AG10803 (cell line): ENCODE measurements around the gene COL4A4.

ENCODE experiments used
- DNase-seq: peaks from one replicate; pipeline ENCODE4 v3.0.0; 2010; ENCODE audit warnings: low read depth
- H3K4me3 ChIP-seq: 2 replicates; pipeline ENCODE4 v1.5.1; 2011; ENCODE audit warnings: mild to moderate bottlenecking, low read length, control low read depth
- TF ChIP-seq, protein P1 (sequence below): conservative IDR thresholded peaks from 2 replicates; pipeline ENCODE4 v1.5.1; 2011; ENCODE audit warnings: mild to moderate bottlenecking, low read length, control low read depth, inconsistent platforms

Gene COL4A4

GRCh38 chr2:227150222-227150936, 13.6 kb downstream of the COL4A4 start:
- H3K4me3 ChIP-seq: no peak overlapping the region
- no peak for DNase-seq
- TF ChIP-seq, protein P1, sequence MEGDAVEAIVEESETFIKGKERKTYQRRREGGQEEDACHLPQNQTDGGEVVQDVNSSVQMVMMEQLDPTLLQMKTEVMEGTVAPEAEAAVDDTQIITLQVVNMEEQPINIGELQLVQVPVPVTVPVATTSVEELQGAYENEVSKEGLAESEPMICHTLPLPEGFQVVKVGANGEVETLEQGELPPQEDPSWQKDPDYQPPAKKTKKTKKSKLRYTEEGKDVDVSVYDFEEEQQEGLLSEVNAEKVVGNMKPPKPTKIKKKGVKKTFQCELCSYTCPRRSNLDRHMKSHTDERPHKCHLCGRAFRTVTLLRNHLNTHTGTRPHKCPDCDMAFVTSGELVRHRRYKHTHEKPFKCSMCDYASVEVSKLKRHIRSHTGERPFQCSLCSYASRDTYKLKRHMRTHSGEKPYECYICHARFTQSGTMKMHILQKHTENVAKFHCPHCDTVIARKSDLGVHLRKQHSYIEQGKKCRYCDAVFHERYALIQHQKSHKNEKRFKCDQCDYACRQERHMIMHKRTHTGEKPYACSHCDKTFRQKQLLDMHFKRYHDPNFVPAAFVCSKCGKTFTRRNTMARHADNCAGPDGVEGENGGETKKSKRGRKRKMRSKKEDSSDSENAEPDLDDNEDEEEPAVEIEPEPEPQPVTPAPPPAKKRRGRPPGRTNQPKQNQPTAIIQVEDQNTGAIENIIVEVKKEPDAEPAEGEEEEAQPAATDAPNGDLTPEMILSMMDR: no peak

GRCh38 chr2:227148106-227148505, 15.9 kb downstream of the COL4A4 start:
- no peak overlapping the region for H3K4me3 ChIP-seq
- no peak for DNase-seq
- TF ChIP-seq, protein P1: no peak

GRCh38 chr2:227147023-227147422, 17.0 kb downstream of the COL4A4 start:
- peak; percentile 33 for DNase-seq
- no peak overlapping the region for H3K4me3 ChIP-seq
- TF ChIP-seq, protein P1: no peak

DNA sequence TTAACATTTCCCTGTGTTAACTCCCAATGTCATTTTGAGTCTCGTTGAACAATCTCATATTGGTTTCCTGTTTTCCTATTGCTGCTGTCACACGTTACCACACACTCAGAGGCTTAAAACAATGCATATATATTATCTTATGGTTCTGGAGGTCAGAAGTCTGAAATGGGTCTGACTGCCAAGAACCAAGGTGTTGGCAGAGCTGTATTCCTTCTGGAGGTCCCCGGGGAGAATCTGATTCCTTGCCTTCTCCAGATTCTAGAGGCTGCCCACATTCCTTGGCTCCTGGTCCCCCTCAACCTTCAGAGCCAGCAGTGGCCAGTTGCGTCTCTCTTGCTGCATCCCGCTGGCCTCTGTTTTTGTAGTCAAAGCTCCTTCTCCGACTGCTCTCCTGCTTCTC, 17.5 kb downstream of the COL4A4 start:
- DNase-seq: no peak
- TF ChIP-seq, protein P1: no peak
- H3K4me3 ChIP-seq: no peak overlapping the region

DNA sequence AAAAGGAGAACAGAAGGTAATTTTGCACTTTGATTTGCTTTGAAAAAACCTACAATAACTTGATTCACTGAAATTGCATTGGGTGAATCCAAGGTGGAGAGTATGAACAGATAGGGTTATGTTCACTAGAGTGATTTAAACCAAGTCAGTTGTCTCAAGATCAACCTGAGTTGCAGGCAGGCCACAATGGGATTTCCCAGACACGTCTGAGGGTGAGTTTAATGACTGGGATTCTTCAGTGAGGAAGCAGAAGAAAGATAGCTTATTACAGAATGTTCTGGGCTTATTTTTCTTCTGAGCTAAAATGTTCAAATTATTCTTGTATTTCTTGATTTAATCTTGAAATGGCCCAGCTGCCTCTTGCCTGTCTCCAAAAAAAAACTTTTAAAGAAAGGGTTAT, 20.1 kb downstream of the COL4A4 start:
- no peak overlapping the region for H3K4me3 ChIP-seq
- TF ChIP-seq, protein P1: no peak
- DNase-seq: no peak

DNA sequence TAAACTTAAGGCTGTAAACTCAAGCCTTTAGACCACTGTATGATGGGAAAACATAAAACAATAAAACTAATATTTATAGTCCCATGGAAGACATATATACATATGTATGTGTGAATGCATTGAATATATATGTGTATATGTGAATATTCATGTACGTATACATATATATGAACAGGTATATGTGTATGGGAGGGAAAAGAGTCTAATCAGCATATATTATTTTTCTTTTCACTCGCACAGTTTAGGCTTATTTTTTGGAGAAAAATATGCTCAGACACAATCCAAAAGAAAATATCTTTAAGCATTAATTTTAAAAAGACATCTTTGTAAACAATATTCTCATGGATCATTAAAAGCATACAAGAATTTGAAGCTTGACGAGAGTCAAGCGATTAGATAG, 22.7 kb downstream of the COL4A4 start:
- no peak for DNase-seq
- TF ChIP-seq, protein P1: no peak
- no peak overlapping the region for H3K4me3 ChIP-seq

- DNase-seq: no peak
- TF ChIP-seq, protein P1: no peak
- no peak overlapping the region for H3K4me3 ChIP-seq
Measured at GRCh38 chr2:227134591-227134990, 29.4 kb downstream of the COL4A4 start.
